Iris pigment epithelial cell (primary cell): ENCODE measurements around the gene ST7.
"Not testable (repeated sequence)": the region's sequence is repeated elsewhere in the genome, so short reads cannot be mapped to it uniquely, and the experiment has no call there.

Experiments used
- DNase-seq: peaks from one replicate; pipeline ENCODE4 v3.0.0-alpha.2; 2011; ENCODE audit warnings: low read depth

ST7 gene

GRCh38 chr7:117010375-117011133 lies 57.3 kb downstream of the ST7 start:
- DNase-seq, result peak; percentile 68

GRCh38 chr7:117011419-117012260 lies 58.3 kb downstream of the ST7 start:
- DNase-seq, result no peak

GRCh38 chr7:117012284-117012683 lies 59.0 kb downstream of the ST7 start:
- DNase-seq, result no peak

DNA sequence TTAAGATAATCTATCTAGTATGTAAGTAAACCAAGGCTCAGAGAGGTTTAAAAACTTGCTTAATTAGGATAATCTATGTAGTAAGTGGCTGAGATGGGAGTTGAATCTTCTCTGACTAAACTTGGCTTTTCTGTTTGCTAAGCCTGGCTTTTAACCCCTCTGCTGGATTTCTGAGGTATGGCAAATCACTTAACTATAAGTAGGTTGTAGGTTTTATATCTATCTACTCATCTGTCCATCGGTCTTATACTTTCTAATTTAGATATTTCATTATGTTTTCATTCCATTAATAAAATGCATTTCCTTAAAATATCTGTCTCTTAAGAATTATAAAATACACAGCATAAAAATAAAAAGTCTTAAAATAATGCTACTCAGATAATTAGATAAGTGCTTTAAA lies 59.4 kb downstream of the ST7 start:
- peak; percentile 74 for DNase-seq

- no peak for DNase-seq
Measured at GRCh38 chr7:117014099-117014656, 60.9 kb downstream of the ST7 start.

- DNase-seq, result peak; percentile 81
Measured at GRCh38 chr7:117014673-117015133, 61.4 kb downstream of the ST7 start.

DNA sequence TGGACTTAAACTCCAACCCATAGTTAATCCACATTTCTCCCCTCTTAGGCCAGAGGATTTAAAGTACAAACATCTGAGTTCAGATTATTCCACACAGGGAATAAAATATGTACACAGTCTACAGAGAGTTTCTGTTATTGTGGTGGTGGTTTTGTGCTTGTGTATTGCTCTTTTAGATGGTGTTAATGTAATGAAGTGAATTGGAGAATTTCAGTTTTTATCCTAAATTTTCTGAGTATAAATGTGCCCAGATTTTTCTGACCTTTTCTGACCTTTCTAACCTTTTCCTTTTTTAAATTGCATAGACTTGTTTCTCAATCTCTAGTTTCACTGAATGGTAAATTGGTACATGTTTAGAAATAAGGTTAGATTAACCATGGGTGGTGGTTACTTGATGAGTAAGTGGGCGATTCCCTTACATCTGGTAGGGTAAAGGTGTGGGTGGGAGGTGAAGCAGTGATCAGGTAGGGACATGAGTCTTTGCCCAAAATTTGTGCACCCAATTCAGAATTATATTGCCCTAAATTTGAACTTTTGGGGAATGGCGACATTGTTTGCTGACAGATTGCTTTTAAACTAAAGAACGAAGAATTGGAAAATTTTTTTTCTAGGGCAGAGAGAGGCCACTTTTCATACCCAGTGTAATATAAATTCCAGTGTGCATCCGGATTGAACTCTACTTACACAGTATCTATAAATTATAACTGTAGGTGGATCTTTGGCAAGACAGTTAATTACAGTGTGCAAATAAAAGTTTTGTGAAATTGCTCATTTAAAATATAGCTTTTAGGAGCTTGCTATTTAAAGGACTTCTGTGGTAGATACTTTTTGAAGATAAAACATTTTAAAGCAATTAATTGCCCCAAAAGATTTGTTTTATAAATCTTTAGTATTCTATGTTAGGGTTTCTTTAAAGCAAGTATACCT lies 62.2 kb downstream of the ST7 start:
- no peak for DNase-seq

GRCh38 chr7:117017017-117017451 lies 63.7 kb downstream of the ST7 start:
- no peak for DNase-seq

DNA sequence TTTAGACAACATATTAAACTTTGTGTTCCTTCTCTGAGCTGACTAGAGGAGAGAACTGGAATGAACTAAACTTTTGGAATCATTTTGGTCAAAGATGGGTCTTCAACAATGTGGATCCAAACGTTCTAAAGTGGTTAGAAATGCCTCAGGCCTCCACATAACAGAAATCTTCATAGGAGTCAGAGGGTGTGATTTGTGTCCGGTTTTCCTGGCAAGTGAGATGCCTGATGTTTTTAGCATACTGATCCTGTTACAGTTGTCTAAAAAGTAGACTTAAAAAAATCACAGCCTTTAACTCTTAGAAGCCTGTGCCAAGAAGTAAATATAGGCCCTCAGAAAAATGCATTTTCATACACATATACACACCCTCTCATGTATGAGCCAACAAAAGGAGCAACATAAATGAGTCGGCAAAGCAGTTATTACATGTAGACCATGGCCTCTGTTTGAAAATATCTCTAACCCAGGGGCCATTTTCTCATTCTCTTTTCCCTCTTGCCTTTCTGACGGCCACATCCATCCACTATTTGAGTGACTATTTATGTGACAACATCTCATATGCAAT lies 64.5 kb downstream of the ST7 start:
- no peak for DNase-seq

DNA sequence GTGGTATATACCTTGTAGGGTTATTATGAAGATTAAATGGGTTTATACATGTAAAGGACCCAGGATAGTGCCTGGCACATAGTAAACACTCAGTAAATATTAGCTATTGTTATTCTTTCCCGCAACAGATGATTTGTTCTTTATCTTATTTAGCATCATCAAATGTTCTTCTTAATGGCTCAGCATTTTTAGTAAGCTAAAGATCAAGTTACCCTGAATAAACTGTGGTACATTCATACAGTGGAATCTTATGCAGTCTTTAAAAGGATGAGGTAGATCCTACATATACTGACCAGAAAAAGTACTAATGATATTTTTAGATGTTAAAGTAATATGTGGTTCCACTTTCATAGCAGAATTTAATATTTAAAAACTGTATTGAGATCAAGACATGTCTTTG lies 65.4 kb downstream of the ST7 start:
- DNase-seq, result no peak

DNA sequence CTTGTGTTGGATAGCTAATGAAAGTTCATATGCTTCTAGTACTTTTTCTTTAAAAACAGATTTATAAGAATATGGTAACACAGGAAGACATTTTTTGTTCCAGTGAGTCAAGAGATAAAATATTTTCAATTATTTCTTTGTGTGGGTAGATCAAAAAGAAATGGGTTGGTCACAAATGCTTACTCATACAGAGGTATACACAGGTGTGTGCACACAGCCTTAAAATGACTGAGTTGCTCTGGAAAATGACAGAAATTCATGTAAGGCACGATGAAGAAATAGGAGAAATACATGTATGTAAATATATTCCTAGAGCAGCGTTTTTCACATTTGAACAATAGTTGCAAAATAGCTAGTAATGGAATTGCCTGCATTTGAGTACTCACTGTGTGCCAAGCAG lies 66.0 kb downstream of the ST7 start:
- DNase-seq, result no peak

DNA sequence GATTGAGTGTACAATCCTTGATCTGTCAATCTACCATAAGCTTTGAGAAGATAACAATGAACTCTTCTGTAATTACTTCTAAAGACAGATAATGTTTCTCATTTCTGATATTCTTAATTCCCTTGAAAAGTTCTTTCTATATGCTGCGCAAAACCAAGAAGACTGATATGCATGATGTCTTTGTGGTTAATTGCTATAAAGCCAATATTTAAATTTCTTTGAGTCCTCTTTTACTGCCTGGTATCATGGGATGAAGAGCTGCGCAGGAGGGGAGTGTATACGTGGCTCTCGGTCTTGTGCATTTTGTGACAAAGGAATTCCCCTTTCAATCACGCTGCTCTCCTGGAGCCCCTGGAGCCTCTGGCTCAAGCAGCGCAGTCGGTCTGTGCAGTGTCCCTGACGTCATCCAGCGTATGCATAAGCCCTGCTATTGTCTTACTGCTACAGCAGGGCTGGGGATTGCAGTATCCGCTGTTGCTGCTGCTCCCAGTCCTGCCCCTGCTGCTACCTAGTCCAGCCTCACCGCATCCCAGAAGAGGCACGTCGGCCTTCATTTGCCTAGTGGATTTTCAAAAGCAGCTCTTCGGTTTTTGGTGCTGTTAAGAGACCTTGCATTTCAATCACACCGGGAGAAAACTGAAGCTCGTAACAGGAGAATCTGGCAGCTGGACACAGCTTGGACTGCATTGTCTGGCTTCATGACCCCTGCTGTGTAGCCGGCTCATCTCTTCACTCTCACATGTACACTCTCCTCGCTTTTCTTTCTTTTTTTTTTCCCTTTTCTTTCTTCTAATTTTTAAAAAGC lies 66.7 kb downstream of the ST7 start:
- peak; percentile 97 for DNase-seq

DNA sequence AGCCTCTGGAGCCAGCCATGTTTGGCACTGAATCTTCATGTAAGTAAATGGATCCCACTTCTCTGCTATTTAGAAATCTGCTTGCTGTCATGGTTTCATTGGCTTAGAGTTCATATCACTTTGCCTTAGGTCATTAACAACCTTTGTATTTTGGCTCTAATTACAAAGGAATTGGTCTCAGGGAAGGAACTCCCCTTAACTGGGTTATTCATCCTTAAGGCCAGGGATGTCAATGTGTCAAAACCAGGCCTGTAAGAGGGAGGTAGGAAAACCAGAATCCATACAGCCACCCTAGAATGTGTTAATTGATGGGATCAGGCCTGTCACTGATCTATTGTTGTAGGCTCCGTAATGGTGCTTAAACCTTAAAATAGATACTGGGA lies 67.3 kb downstream of the ST7 start:
- DNase-seq, result no peak

DNA sequence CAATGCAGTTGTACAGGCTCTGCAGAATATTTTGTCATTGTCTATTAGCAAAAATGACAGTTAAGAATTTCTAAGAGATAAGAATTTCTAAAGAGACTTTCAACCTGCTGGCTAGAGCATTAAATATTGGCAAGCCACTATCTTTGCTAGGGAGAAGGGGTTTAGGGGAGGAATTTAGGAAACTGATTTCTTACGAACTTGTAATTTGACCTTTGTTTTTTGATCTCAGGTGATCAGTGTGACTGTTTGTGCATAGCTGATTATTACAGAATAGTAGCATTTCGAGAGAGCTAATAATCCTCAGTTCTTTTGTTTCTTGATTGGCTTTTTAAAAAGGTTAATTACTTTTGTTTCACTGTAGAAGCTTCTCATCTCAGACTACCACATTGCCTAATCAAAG lies 68.1 kb downstream of the ST7 start:
- no peak for DNase-seq

DNA sequence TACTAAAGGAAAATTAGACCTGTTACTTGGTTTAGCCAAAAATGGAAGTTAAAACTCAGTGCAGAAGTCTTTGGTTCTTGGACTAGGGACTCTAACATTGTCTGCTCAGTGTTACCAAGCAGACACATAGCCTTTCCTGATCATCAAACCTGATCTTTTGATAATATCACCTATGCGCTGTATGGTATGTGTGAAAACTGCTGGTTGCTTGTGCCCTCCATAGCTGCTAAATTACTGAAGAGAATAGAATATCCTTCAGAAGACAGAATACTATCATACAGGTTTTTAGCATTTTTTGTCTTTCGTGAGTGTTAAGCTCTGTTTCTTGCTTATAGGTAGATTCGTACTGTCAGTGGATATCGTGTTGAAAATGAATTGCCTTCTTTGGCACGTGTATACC lies 68.7 kb downstream of the ST7 start:
- no peak for DNase-seq

- no peak for DNase-seq
Measured at GRCh38 chr7:117023325-117023854, 70.1 kb downstream of the ST7 start.

DNA sequence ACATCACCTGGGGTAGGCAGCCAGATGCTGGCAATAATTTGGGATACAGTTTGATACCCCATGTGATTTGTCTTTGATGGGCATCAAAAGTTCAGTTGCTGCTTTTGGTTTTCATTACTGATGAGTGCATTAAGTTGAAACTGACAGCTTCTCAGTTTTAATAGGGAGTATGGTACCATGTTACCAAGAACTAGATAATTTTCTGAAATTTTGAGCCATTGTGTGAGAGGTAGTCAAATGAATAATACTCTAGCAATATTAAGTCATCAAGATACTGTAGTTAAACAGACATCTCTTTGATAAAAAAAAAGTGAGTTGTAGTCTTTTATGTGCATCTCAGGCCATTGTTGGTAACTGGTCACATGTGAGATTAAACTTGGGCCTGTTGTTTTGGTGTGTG lies 71.5 kb downstream of the ST7 start:
- no peak for DNase-seq

- DNase-seq, result no peak
Measured at GRCh38 chr7:117025891-117026290, 72.6 kb downstream of the ST7 start.

DNA sequence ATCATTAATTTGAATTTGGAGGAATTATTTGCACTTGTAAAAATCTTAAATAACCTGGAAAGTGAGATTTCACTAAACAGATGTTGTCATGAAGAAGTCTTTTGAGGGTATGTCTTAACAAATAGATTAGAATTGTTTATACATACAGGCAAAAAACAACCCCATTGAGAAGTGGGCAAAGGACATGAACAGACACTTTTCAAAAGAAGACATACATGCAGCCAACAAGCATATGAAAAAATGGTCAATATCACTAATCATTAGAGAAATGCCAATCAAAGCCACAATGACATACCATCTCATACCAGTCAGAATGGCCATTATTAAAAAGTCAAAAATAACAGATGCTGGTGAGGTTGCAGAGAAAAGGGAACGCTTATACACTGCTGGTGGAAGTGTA lies 77.0 kb downstream of the ST7 start:
- DNase-seq, result not testable (repeated sequence)

- DNase-seq, result not testable (repeated sequence)
Measured at GRCh38 chr7:117030793-117031192, 77.5 kb downstream of the ST7 start.
